A673 (cell line): ENCODE data around the gene PLA2G4B.

Experiments
- CTCF ChIP-seq: fragments of 300-800, 200-600 bp; sonication (generic); conservative IDR thresholded peaks from 2 replicates; pipeline ENCODE4 v1.5.1; 2017; ENCODE audit warnings: low read depth, mild to moderate bottlenecking, antibody characterized with exemption, low read length, moderate library complexity, mixed read lengths
- EZH2 ChIP-seq: fragments of 200-600 bp; sonication (generic); IDR thresholded peaks from 2 replicates; pipeline ENCODE4 v1.6.1; 2017; ENCODE audit warnings: borderline replicate concordance, low read depth, mild to moderate bottlenecking, mixed read lengths, antibody characterized with exemption, low read length; ENCODE audit not compliant: poor library complexity, severe bottlenecking

GRCh38 chr15:41855261-41855961 lies 16.8 kb downstream of the PLA2G4B start:
- TF ChIP-seq CTCF (no peak), EZH2 (no peak)
